HG02763 (cell line): Measurements from ENCODE around the gene TUBA3E.
"Not testable (repeated sequence)": the region's sequence is repeated elsewhere in the genome, so short reads cannot be mapped to it uniquely, and the experiment has no call there.

ENCODE experiments used
- ATAC-seq: cut with Tn5 transposase; IDR thresholded peaks from one replicate; pipeline ENCODE4 v1.9.1; 2021; ENCODE audit warnings: mild to moderate bottlenecking, moderate library complexity; ENCODE audit not compliant: unreplicated experiment

The TUBA3E gene

GRCh38 chr2:130192451-130192850, 5.8 kb downstream of the TUBA3E start:
- ATAC-seq, result not testable (repeated sequence)

GRCh38 chr2:130191319-130191718, 6.9 kb downstream of the TUBA3E start:
- ATAC-seq, result not testable (repeated sequence)

GRCh38 chr2:130190237-130190636, 8.0 kb downstream of the TUBA3E start:
- no peak for ATAC-seq

GRCh38 chr2:130188958-130189357, 9.3 kb downstream of the TUBA3E start:
- ATAC-seq, result not testable (repeated sequence)

- ATAC-seq, result not testable (repeated sequence)
Measured at GRCh38 chr2:130187859-130188792, 10.1 kb downstream of the TUBA3E start.

- ATAC-seq, result no peak
Measured at GRCh38 chr2:130187268-130187667, 11.0 kb downstream of the TUBA3E start.

- ATAC-seq, result no peak
Measured at GRCh38 chr2:130186391-130186790, 11.8 kb downstream of the TUBA3E start.

- no peak for ATAC-seq
Measured at GRCh38 chr2:130185896-130186295, 12.3 kb downstream of the TUBA3E start.

- no peak for ATAC-seq
Measured at GRCh38 chr2:130185436-130185835, 12.8 kb downstream of the TUBA3E start.

- no peak for ATAC-seq
Measured at GRCh38 chr2:130183512-130184373, 14.5 kb downstream of the TUBA3E start.

GRCh38 chr2:130182826-130183511, 15.3 kb downstream of the TUBA3E start:
- not testable (repeated sequence) for ATAC-seq

- ATAC-seq, result peak; percentile 77
Measured at GRCh38 chr2:130181880-130182682, 16.2 kb downstream of the TUBA3E start, which contains the start of gene MZT2B. Gene MZT2B, plus strand, starts transcription at chr2:130182262. Its CDS starts 21 bp downstream, at chr2:130182283.

GRCh38 chr2:130181325-130181879, 16.8 kb downstream of the TUBA3E start, which contains the start of gene SMPD4:
Gene SMPD4, minus strand, starts transcription at chr2:130181602. Its CDS starts 5,010 bp downstream, at chr2:130176592.
- peak; percentile 62 for ATAC-seq

- ATAC-seq, result not testable (repeated sequence)
Measured at GRCh38 chr2:130180404-130181324, 17.6 kb downstream of the TUBA3E start.

- not testable (repeated sequence) for ATAC-seq
Measured at GRCh38 chr2:130174866-130175265, 23.4 kb downstream of the TUBA3E start.

- no peak for ATAC-seq
Measured at GRCh38 chr2:130169896-130170295, 28.3 kb downstream of the TUBA3E start.

GRCh38 chr2:130169163-130169562, 29.1 kb downstream of the TUBA3E start:
- not testable (repeated sequence) for ATAC-seq

GRCh38 chr2:130166611-130167010, 31.6 kb downstream of the TUBA3E start:
- not testable (repeated sequence) for ATAC-seq
